K562 (cell line): ENCODE results near the gene ABR. TPM values are rescaled to one million over a fixed set of nuclear protein-coding genes. Genes with fewer than 3 reads are reported as not detected.

ENCODE experiments used
- CC2D1A ChIP-seq: fragments of 450-650 bp; IDR thresholded peaks from 2 replicates; pipeline ENCODE4 v1.6.1; 2017; ENCODE audit warnings: mild to moderate bottlenecking
- CHAMP1 ChIP-seq: fragments of 450-650 bp; IDR thresholded peaks from 2 replicates; pipeline ENCODE4 v1.6.1; 2016; ENCODE audit warnings: mild to moderate bottlenecking
- YY1 ChIP-seq, 3 experiments: IDR thresholded peaks; 2 replicates each; pipeline ENCODE4 v1.6.1; 2011; ENCODE audit warnings: low read length in 2 of 3, mild to moderate bottlenecking in 2 of 3, moderate library complexity in 2 of 3, borderline replicate concordance in 1 of 3, control low read depth in 1 of 3, low read depth in 1 of 3; ENCODE audit not compliant: insufficient read depth in 3 of 3, insufficient replicate concordance in 2 of 3, control insufficient read depth in 1 of 3, insufficient read length in 1 of 3; ENCODE audit errors: extremely low read depth in 1 of 3
- ZBTB26 ChIP-seq: fragments of 450-650 bp; formaldehyde crosslinking; IDR thresholded peaks from 2 replicates; pipeline ENCODE4 v1.4.0; 2022; ENCODE audit warnings: missing genetic modification characterization
- ZNF584 ChIP-seq: fragments of 200-800 bp; sonication (Bioruptor generic); IDR thresholded peaks from 2 replicates; pipeline ENCODE4 v1.6.1; 2016; ENCODE audit warnings: low read depth, mild to moderate bottlenecking, missing genetic modification characterization, missing compliant biosample characterization
- polyA plus RNA-seq, 8 experiments: library from polyadenylated mRNA; depleted of rRNA in 4 of 8; stranded (reverse) in 5 of 8; unstranded in 3 of 8; fragments of >200 nt; fragmentation: Nextera tagmentation in 2 of 8; fragmentation: Illumina TruSeq in 1 of 8; extraction: Ambion mirVana in 2 of 8; extraction: Trizol in 1 of 8; gene quantifications; 2 replicates each; pipeline versions ENCODE4 v1.2.1 to v1.2.3, GENCODE V29; 2011 to 2014; ENCODE audit warnings: inconsistent platforms in 1 of 8, missing spikeins in 1 of 8
- total RNA-seq, 7 experiments: library from RNA; depleted of rRNA in 6 of 7; stranded (reverse); fragments of >200 nt in 6 of 7; fragmentation: Illumina TruSeq in 2 of 7; extraction: Trizol in 2 of 7; gene quantifications; 2 replicates each; pipeline versions ENCODE4 v1.2.1 to v1.2.3, GENCODE V29; 2011 to 2021; ENCODE audit warnings: low replicate concordance in 1 of 7
- TF ChIP-seq, protein P1 (sequence below): fragments of 200-800 bp; sonication (Bioruptor generic); IDR thresholded peaks from 2 replicates; pipeline ENCODE4 v1.6.1; 2016; ENCODE audit warnings: missing genetic modification characterization, missing compliant biosample characterization

ABR gene
- total and polyA plus RNA-seq, 9 of the 15 experiments (the other 6 are each of a cell fraction or from before 2014, with no cell fraction given), result 0.07 to 1.6 (median 0.37) TPM; not detected in 1

DNA sequence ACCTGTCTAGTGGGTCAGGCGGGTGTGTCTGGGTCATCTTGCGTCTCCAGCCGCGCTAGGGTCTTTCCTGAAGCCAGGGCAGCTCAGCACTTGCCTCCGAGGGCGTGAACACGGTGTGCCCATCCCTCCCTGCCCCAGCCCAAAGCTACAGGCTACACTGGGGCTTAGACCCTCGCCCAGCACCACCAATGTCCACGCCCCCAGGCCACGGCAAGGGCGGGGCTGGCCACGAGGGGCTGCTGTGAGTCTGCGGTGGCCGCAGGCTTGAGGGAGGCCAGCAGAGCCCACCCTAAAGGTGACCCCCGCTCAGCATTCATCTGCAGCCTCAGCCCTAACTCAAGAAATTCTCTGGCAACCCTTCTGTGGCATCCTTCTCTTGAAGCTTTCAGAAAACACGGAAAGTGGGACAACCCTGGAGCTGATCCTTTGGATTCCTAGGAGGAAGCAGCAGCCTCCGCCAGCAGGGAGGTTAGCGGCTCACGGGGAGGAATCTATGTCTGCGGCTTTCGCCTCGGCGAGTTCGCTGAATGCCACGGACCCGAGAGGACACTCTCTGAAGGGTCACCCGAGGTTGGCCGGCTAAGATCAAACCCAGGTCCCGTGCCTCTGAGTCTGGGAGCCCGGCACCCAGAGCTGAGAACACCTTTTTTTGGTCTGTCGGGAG is 141.2 kb downstream of the ABR start (continued):
- TF ChIP-seq, protein P1, sequence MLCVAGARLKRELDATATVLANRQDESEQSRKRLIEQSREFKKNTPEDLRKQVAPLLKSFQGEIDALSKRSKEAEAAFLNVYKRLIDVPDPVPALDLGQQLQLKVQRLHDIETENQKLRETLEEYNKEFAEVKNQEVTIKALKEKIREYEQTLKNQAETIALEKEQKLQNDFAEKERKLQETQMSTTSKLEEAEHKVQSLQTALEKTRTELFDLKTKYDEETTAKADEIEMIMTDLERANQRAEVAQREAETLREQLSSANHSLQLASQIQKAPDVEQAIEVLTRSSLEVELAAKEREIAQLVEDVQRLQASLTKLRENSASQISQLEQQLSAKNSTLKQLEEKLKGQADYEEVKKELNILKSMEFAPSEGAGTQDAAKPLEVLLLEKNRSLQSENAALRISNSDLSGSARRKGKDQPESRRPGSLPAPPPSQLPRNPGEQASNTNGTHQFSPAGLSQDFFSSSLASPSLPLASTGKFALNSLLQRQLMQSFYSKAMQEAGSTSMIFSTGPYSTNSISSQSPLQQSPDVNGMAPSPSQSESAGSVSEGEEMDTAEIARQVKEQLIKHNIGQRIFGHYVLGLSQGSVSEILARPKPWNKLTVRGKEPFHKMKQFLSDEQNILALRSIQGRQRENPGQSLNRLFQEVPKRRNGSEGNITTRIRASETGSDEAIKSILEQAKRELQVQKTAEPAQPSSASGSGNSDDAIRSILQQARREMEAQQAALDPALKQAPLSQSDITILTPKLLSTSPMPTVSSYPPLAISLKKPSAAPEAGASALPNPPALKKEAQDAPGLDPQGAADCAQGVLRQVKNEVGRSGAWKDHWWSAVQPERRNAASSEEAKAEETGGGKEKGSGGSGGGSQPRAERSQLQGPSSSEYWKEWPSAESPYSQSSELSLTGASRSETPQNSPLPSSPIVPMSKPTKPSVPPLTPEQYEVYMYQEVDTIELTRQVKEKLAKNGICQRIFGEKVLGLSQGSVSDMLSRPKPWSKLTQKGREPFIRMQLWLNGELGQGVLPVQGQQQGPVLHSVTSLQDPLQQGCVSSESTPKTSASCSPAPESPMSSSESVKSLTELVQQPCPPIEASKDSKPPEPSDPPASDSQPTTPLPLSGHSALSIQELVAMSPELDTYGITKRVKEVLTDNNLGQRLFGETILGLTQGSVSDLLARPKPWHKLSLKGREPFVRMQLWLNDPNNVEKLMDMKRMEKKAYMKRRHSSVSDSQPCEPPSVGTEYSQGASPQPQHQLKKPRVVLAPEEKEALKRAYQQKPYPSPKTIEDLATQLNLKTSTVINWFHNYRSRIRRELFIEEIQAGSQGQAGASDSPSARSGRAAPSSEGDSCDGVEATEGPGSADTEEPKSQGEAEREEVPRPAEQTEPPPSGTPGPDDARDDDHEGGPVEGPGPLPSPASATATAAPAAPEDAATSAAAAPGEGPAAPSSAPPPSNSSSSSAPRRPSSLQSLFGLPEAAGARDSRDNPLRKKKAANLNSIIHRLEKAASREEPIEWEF (CRISPR knock-in tag), result no peak
- no peak for TF ChIP-seq CHAMP1
- no peak for TF ChIP-seq YY1 (IDR thresholded peaks at IDR 0.05; ENCODE audit: borderline replicate concordance in 1 of 3, control insufficient read depth in 1 of 3, extremely low read depth in 1 of 3, insufficient read depth in 3 of 3, insufficient read length in 1 of 3, insufficient replicate concordance in 2 of 3, low read depth in 1 of 3, low read length in 2 of 3)
- no peak for TF ChIP-seq ZBTB26 (CRISPR knock-in tag)
- TF ChIP-seq ZNF584 (CRISPR knock-in tag), result no peak
- TF ChIP-seq CC2D1A, result no peak
